ENCODE measurements around the gene ARID2. TPM values are rescaled to one million over a fixed set of nuclear protein-coding genes. Genes with fewer than 3 reads are reported as not detected.

Gene ARID2
- total RNA-seq, 4 donors from 2014 or later: 32.1 to 79.1 (median 41.5) TPM

- Histone ChIP-seq H3K4me3 (no peak overlapping the region), H3K27ac (no peak overlapping the region), H3K9me3 (no peaks in the 10 kb centered on the region), H3K4me1 (no peaks in the 10 kb centered on the region), H3K27me3 (no peaks in the 10 kb centered on the region), H3K36me3 (peaks cover 91% of the 10 kb centered on the region)
- no peak for DNase-seq (ENCODE audit: low spot score in 2 of 2)
- 86% methylated on average over 2 of the region's 2 CpGs for WGBS
- TF ChIP-seq EP300 (IDR thresholded peaks at IDR 0.05) (no peak), POLR2A (IDR thresholded peaks at IDR 0.05) (no peak), CTCF (IDR thresholded peaks at IDR 0.05) (no peak), POLR2AphosphoS5 (IDR thresholded peaks at IDR 0.05) (no peak)
Measured at GRCh38 chr12:45928309-45928708, 198.8 kb downstream of the ARID2 start.

- peaks cover 72% of the 10 kb centered on the region for H3K36me3 ChIP-seq
- H3K4me1 ChIP-seq: no peaks in the 10 kb centered on the region
- TF ChIP-seq POLR2A (IDR thresholded peaks at IDR 0.05) (no peak), CTCF (IDR thresholded peaks at IDR 0.05) (no peak), EP300 (IDR thresholded peaks at IDR 0.05) (no peak), POLR2AphosphoS5 (IDR thresholded peaks at IDR 0.05) (no peak)
Measured at GRCh38 chr12:45930369-45930768, 200.9 kb downstream of the ARID2 start.

GRCh38 chr12:45933504-45933903 lies 204.0 kb downstream of the ARID2 start:
- DNase-seq (ENCODE audit: low spot score in 2 of 2): no peak
- Histone ChIP-seq H3K27ac (no peak overlapping the region), H3K36me3 (peaks cover 48% of the 10 kb centered on the region), H3K9me3 (no peaks in the 10 kb centered on the region), H3K4me3 (no peak overlapping the region), H3K27me3 (no peaks in the 10 kb centered on the region), H3K4me1 (no peaks in the 10 kb centered on the region)
- WGBS: 28% methylated on average over 2 of the region's 2 CpGs
- TF ChIP-seq EP300 (IDR thresholded peaks at IDR 0.05): no peak
- TF ChIP-seq POLR2A (IDR thresholded peaks at IDR 0.05): no peak
- TF ChIP-seq POLR2AphosphoS5 (IDR thresholded peaks at IDR 0.05): no peak
- TF ChIP-seq CTCF (IDR thresholded peaks at IDR 0.05): no peak

More at GRCh38 chr12:45930369-45930768, 200.9 kb downstream of the ARID2 start:
- Histone ChIP-seq H3K27ac (no peak overlapping the region), H3K27me3 (no peaks in the 10 kb centered on the region), H3K4me3 (no peak overlapping the region), H3K9me3 (no peaks in the 10 kb centered on the region)
- WGBS: 95% methylated on average over 3 of the region's 3 CpGs
- DNase-seq (ENCODE audit: low spot score in 2 of 2): no peak

GRCh38 chr12:45934956-45935355 lies 205.4 kb downstream of the ARID2 start:
- no peaks in the 10 kb centered on the region for H3K27me3 ChIP-seq
- no peak overlapping the region for H3K4me3 ChIP-seq
- H3K27ac ChIP-seq: no peak overlapping the region
- peaks cover 36% of the 10 kb centered on the region for H3K36me3 ChIP-seq
- TF ChIP-seq POLR2A (IDR thresholded peaks at IDR 0.05): no peak
- no peak for TF ChIP-seq CTCF (IDR thresholded peaks at IDR 0.05)
- TF ChIP-seq EP300 (IDR thresholded peaks at IDR 0.05): no peak
- no peak for TF ChIP-seq POLR2AphosphoS5 (IDR thresholded peaks at IDR 0.05)
- 30% methylated on average over 1 of the region's 1 CpG for WGBS
- no peaks in the 10 kb centered on the region for H3K9me3 ChIP-seq
- no peaks in the 10 kb centered on the region for H3K4me1 ChIP-seq
- DNase-seq (ENCODE audit: low spot score in 2 of 2): no peak

GRCh38 chr12:45938566-45938965 lies 209.1 kb downstream of the ARID2 start:
- TF ChIP-seq POLR2A (IDR thresholded peaks at IDR 0.05) (no peak), EP300 (IDR thresholded peaks at IDR 0.05) (no peak), POLR2AphosphoS5 (IDR thresholded peaks at IDR 0.05) (no peak), CTCF (IDR thresholded peaks at IDR 0.05) (no peak)
- Histone ChIP-seq H3K4me3 (no peak overlapping the region), H3K27me3 (no peaks in the 10 kb centered on the region), H3K9me3 (no peaks in the 10 kb centered on the region), H3K4me1 (no peaks in the 10 kb centered on the region), H3K27ac (no peak overlapping the region), H3K36me3 (peaks cover 35% of the 10 kb centered on the region)
- WGBS: 72% methylated on average over 2 of the region's 2 CpGs
- DNase-seq (ENCODE audit: low spot score in 2 of 2): no peak
